ENCODE data around the gene FAM131C.

Gene FAM131C

GRCh38 chr1:16095447-16095846, 22.0 kb upstream of the FAM131C start:
- DNase-seq, result no peak

- no peak for DNase-seq
Measured at GRCh38 chr1:16094453-16095158, 21.2 kb upstream of the FAM131C start.

- no peak for DNase-seq
Measured at GRCh38 chr1:16093611-16094010, 20.2 kb upstream of the FAM131C start.

GRCh38 chr1:16092923-16093511, 19.6 kb upstream of the FAM131C start:
- DNase-seq, result no peak

GRCh38 chr1:16092097-16092922, 18.9 kb upstream of the FAM131C start:
- no peak for DNase-seq

GRCh38 chr1:16091296-16091695, 17.8 kb upstream of the FAM131C start:
- DNase-seq, result no peak

DNA sequence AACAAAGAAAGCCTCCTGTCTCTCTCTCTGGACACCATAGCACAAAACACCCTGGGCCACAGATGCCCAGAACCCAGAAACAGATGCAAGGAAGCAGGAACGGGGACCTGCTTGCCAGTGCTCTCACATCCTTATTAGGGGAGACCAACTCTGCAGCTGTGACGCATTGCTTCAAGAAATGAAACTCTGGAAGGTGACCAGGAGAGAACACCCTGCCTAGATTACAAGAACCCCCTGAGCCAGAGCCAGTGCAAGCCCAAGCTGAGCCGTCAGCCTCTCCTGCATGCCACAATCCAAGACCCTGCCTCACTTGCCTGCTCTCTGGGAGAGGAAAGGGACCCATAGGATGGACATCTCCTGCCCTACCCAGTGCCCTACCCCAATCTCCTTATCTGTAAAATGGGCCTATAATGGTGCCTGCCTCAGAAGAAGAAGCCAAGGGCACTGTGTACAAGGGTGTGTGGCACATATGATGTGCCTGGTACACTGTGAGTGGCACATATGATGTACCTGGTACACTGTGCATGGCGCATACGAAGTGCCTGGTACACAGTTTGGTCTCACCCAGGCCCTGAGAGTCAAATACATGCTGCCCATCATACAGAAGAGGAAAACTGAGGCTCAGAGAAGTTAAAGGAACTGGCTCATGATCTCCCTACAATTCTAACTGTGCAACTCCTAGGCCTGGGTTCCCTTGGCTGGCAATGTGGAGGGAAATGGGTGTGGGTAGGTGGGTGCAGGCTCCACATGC, 16.8 kb upstream of the FAM131C start:
- no peak for DNase-seq

DNA sequence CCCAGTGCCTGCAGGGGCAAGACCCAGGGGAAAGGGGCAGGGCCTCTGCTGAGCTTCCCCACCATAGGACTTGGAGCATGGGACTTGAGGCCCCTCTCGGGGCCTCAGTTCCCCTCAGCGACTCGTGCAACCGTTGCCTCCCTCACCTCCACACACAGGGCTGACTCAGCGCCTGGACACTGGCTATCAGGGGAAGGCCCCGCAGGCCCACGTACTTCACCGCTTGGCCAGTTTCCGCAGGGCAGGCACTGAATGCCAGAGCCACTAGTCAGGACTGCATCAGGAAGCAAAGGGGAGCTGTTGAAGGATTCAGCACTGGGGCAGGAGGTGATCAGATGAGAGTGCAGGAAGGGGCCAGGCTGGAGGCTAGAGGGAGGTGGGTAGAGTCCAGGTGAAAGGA, 15.5 kb upstream of the FAM131C start:
- DNase-seq, result no peak

- DNase-seq, result no peak
Measured at GRCh38 chr1:16088351-16088911, 15.0 kb upstream of the FAM131C start.

DNA sequence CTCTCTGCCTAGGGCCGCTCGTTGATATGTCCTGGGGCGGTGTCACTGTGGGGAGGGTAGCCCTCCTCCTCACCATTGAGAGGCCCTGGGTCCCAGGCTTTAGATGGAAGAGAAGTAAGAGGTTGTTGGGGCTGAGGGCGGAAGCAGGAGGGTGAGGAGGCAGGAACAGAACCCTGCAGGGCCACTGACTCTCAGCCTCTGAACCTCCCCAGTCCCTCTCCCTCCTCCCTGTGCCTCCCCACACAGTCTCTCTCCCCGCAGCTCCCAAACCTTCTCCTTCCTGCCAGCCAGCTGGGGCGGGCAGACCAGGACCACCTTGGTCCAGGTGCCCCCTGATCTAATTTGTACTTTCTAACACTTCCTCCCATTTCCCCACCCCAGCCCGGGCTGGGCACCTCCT, 14.3 kb upstream of the FAM131C start:
- no peak for DNase-seq

GRCh38 chr1:16085522-16085921, 12.1 kb upstream of the FAM131C start:
- no peak for DNase-seq

DNA sequence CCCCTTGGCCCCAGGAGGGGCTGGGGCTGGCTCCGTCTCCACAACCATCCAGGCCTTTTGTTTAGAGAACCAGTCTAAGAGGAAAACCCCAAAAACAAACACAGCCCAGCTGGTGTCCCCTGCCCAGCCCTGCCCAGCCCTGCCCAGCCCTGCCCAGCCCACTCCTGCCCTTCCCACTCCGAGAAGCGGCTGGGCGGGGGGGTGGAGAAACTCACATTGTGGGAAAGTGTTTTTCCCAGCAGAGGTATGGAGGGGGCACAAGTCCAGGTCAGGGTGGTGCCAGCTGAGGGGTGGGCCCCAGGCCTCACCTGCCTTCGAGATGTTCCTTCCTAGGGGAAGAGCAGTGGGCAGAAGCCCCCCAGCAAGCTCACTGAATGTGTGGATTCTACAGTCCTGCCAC, 10.0 kb upstream of the FAM131C start:
- DNase-seq, result no peak

DNA sequence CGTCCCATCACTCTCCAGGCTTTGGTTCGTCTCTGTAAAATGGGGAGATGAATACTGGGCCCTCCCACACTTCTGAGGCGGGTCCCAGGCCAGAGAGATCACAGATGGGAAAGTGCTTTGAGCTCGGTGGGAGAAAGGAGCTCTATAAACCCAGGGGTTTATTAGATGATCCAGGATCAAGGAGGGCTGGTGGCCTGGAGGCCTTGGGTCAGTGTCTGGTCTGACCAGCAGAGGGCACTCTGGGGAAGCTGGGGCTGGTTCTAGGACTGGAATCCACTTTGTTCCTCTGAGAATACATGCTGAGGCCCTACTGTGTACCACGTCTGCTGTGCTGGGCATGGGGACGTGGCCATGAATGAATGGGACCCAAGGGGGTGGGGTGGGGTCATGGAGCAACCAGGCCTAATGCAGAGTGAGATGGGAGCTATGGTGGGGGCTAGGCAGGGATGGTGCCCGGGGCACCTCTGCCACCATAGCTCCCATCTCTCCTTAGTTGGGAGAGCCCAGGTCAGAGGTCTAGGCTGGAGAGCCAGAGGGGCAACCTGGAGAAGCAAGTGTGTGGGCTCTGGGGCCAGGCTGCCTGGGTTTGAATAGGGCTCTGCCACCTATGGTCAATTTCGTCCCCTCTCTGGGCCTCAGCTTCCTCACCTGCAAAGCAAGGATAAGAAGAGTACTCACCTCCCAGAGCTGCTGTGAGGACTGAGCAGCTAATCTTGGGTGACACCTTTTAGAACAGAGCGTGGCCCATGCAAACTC, 9.0 kb upstream of the FAM131C start:
- peak; percentile 64 for DNase-seq

GRCh38 chr1:16081636-16082035, 8.2 kb upstream of the FAM131C start:
- DNase-seq, result no peak

- no peak for DNase-seq
Measured at GRCh38 chr1:16080422-16081150, 7.1 kb upstream of the FAM131C start.

- peak; percentile 81 for DNase-seq
Measured at GRCh38 chr1:16078925-16079656, 5.6 kb upstream of the FAM131C start.

DNA sequence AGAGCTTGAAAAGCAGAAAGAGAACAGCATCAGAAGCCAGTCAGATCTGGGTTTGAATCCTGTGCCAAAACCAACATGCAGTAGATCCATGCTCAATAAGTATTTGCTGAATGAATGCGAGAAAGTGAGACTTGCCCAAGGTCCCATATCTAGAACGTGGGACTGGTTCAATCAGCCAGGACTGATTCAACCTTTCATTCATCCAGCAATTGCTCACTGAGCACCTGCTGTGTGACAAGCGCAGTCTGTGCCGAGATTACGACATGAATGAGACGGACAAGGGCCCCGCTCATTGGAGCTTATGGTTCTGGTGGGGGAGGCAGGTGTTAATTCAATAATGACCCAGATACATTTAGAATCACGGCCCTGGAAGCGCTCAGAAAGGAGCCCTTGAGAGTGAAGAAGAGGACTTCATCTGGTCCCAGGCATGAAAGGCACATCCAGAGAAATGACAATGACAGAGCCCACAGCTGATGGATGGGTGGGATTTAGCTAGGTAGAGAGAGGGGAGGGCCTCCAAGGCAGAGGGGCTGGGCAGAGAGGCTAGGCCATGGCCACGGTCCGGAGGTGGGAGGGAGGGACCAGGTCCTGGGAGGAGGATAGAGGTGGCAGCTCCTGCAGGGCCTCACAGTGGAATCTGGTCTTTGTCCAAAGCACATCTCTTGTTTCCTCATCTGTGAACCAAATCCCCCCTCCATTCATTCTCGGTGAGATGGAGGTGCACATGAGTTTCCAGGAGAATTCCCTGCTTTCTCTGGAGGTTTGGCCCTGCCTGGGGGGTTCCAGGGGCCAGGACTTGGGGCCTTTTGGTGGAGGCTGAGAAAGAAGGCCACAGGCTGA, 4.2 kb upstream of the FAM131C start:
- DNase-seq, result no peak

DNA sequence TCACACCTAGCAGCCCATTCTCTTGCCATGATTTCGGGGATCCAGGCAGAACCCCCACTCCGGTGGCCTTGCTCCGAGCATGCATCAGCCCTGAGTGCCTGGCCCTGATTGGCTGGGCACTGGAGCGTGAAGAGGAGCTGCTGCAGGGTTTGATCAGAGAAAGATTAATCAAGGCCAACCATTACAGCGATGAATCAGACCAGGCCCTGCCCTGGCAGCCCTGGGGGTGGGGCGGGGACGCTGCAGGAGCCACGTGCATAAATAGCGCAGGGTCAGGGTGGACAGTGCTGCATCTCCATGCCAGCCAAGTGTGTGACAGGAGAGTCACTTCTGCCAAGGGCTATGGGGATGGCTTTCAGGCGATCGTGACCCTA, 3.4 kb upstream of the FAM131C start:
- no peak for DNase-seq

DNA sequence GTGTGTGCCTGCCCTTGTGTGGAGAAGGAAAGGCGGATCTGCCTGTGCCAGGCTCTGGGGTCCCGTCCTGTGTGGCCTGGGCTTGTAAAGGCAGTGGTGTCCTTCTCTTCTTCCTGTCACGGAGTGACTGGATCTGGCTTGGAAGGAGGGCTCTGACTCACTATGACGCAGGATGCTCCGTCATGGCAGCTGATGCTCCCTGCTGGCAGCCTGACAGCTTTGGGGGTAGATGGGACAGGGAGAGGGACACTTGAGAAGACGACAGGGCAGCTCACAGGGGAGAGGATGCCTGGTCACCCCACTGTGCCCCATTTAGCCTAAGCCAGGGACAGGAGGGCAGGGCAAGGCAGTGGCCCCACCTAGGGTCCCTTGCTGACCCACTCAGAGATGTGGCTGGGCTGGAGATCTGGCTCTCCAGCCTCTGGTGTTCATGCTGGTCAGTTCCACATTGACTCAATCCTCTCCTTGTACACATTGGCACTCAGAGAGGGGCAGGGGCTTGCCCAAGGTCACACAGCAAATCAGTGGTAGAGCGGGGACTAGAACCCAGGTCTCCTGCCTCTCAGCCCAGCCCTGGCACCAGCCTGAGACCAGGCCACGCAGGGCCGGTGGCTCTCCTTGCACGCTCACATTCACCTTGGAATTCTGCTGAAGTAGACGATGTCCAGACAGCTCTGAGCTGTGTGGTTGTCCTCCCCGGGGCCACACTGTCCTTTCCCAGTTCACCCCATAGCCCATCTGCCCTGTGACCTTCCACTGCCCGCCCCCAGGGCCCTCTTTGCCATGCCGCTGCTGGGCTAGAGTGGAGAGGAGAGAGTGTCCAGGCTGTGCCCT, 2.8 kb upstream of the FAM131C start:
- no peak for DNase-seq

Measured in CD4-positive, alpha-beta T cell treated with Interleukin-17A for 1 hour (primary cell).